NCI-H524 treated with DMSO at 0.1 percent for 48 hours (cell line): ENCODE measurements around the gene WDR91.
"Not testable (repeated sequence)": the region's sequence is repeated elsewhere in the genome, so short reads cannot be mapped to it uniquely, and the experiment has no call there.

Source experiments
- DNase-seq: peaks from one replicate; lab custom pipeline; 2025; lab: John Stamatoyannopoulos, UW

The WDR91 gene

DNA sequence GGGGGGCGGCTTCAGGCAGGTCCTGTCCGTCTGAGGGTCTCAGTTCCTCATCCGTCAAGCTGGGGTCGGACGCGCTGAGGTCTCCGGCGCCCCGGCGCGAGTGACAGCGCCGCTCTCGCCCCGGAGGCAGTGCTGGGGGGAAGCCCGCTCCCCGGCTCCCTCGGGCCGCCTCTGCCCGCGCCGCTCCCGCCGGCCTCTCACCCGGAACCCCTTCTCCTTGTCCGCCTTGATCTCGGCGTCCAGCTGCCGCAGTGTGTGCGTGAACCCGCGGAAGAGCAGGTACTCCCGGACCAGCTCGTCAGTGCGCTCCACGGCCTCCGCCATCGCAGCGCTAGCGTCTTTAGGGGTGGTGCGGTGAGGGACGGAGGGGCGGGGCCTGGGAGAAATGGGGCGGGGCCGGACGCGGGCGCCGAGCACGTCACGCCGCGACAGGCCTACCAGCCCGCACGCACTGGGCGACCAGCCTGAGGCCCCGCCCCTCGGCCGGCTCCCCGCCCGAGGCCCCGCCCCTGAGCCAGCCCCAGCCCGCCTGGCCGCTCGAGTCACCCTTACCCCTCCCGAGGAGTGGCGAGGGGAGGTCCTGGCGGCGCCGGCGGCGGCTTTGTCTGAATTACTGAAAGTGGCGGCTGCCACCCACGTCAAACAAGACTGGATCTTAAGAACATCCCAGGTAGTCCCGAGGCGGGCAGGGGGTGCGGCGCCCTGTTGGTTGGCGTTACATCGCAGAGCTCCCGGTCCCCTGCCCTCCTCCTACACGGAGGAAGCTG lies at the start of gene WDR91:
WDR91 (minus strand) TSS at position 348 of the 767 bp plus-strand sequence; CDS start at position 324, 24 bp downstream.
- DNase-seq, result peak; percentile 66

DNA sequence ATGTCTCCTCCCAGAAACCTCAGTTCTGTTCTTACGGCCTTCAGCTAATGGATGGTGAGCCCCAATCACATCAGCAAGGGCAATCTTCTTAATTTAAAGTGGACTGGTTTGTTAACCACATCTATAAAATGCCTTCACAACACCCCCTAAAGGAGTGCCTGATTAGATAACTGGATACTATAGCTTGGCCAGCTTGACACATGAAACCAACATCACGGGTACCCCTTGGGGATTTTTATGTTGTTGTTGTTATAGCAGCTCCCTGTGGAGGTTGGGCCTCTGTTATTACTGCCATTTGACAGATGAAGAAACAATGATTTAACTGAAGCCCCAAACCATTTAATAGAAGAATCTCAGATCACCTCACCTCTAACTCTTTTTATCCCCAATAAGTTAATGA lies 49.1 kb upstream of the WDR91 start:
- DNase-seq, result no peak

GRCh38 chr7:135259702-135260101 lies 48.4 kb upstream of the WDR91 start:
- no peak for DNase-seq

DNA sequence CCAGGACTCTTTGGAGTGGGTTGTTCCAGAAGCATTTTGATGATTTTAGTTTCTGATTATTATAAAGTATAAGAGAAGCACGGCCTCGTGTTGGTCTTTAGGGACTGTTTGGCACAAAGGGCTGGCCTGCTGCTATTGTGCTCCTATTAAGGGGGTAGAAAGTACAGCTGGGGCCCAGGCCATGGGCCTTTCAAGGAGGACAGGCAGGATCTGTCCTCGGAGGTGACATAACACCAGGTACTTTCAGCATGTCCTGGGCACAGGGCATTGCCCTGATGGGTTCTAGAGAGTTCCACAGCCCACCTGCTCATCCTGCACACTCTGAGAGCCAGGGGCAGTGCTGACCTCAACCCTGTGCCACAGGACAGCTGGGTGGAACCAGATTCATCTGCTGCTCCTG lies 47.3 kb upstream of the WDR91 start:
- no peak for DNase-seq

DNA sequence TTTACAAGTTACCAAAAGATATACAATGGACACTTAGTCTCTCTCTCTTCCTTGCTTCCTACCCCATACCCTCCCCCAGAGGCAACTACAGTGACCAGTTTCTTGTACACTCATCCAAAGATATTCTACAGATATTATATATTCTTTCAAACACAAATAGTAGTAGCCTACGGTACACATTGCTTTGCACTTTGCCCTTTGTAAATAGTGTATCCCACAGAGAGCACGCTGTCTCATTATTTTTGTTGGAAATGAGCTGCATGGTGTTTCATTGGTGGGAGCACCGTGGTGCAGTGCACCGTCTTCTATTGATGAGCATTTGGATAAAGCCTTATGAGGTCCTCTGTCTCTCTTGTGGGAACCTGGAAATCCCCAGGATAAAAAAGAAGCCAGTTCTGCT lies 46.5 kb upstream of the WDR91 start:
- DNase-seq, result no peak

GRCh38 chr7:135253851-135254771 lies 42.8 kb upstream of the WDR91 start:
- DNase-seq, result no peak

- no peak for DNase-seq
Measured at GRCh38 chr7:135251496-135252391, 40.4 kb upstream of the WDR91 start.

GRCh38 chr7:135248546-135248945 lies 37.2 kb upstream of the WDR91 start:
- DNase-seq, result no peak

- DNase-seq, result no peak
Measured at GRCh38 chr7:135247746-135248471, 36.6 kb upstream of the WDR91 start.

DNA sequence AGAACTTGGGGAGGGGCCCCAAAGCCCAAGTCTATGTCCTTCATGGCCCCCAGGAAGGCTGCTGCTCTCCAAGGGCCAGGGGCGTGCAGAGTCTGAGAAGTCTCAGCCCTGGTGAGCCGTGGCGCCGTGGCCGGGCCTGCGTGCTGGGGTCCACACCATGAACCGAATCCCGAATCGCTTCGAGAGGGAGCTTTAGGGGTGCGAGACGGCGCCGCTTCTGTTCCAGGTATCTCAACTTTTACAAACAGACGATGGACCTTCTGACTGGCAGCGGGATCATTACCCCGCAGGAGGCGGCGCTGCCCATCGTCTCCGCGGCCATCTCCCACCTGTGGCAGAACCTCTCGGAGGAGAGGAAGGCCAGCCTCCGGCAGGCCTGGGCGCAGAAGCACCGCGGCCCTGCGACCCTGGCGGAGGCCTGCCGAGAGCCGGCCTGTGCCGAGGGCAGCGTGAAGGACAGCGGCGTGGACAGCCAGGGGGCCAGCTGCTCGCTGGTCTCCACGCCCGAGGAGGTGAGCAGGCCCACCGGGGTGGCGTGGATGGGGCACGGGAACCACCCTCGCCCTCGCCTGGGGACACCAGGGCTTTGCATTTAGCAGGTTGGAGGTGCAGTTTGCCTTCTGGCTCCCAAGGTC lies 35.0 kb upstream of the WDR91 start:
- DNase-seq, result no peak

DNA sequence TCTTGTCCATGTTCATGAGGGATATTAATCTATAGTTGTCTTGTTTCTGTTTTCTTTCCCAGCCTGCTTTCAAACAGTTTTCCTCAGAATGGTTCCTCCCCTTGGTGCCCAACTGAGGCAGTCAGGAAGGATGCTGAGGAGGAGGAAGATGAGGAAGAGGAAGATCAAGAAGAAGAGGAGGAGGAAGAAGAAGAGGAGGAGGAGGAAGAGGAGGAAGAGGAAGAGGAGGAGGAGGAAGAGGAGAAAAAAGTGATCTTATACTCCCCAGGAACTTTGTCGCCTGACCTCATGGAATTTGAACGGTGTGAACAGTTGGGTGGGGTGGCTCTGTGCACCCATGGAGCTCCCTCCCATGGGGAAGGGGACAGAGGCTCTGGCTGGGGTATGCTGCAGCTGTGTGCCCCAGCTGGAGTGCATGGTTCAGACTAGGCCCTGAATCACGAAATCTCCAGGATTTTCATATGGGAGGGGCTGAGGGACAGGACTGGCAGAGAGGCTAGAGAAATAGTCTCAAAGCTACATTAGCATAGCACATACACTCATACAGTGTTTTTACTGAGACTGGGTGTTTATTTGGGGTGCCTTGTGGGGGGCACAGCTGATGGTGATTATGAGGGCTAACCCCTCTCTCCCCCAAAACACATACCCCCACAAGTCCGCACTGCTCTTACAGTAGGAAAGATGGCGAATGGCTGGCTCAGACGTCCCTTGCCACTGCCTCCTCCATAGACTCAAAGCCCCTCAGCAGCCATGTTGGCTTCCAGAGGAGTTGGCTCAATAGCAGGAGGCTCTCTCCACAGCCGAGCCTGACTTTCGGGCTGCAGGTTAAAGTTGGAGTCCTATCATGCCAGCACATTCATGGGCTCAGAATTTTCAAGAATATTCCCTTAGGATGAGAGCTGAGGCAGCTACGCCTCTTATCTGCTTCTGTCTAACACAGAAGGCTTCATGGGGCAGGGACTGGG lies 34.2 kb upstream of the WDR91 start:
- no peak for DNase-seq

- no peak for DNase-seq
Measured at GRCh38 chr7:135242096-135242684, 30.9 kb upstream of the WDR91 start.

DNA sequence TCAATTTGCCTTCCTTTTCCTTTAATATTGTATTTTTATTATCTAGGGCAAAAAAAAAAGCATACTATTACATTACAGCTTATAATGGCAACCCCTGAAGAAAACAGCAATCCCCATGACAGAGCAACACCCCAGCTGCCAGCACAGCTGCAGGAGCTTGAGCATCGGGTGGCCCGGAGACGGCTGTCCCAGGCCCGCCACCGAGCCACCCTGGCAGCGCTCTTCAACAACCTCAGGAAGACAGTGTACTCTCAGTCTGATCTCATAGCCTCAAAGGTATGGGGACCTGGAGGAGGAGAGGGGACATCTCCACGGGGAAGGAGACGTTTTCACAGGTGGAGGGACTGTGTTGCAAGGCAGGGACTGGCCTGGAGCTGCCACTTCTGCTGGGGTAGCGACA lies 29.1 kb upstream of the WDR91 start:
- peak; percentile 43 for DNase-seq

DNA sequence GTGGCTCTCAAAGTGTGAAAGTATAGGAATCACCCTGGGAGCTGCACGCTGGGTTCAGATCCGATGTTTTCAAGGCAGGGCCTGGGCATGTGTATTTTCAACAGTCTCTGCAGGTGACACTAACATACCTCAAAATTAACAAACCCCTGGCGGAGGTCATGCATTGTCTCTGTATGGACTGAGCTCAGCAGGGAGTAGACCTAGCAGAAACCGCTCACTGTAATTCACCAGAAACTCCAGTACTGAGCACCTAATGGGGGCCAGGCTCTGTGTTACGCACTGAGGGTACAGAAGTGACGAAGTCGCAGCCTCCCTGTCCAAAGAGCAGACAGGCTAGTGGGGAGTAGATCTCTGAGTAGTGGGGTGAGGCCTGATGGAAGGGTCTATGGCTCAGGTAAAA lies 27.9 kb upstream of the WDR91 start:
- DNase-seq, result no peak

- DNase-seq, result no peak
Measured at GRCh38 chr7:135238112-135238744, 26.9 kb upstream of the WDR91 start.

- no peak for DNase-seq
Measured at GRCh38 chr7:135236727-135237126, 25.4 kb upstream of the WDR91 start.

GRCh38 chr7:135235841-135236240 lies 24.5 kb upstream of the WDR91 start:
- no peak for DNase-seq

DNA sequence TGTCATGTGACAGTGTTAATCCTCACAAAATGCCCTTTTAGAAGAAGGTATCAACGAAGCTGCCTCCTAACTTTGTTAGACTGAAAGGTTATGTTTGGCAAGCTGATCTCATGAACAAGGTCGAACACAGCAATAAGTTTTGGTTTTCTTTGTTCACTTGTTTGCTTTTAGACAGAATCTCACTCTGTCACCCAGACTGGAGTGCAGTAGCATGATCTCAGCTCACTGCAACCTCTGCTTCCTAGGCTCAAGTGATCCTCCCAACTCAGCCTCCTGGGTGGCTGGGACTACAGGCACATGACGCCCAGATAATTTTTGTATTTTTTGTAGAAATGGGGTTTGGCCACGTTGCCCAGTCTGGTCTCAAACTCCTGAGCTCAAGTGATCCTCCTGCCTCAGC lies 23.4 kb upstream of the WDR91 start:
- DNase-seq, result no peak

GRCh38 chr7:135234095-135234494 lies 22.8 kb upstream of the WDR91 start:
- DNase-seq, result not testable (repeated sequence)
